Trophoblast cell (in vitro differentiated cells and primary cell): ENCODE results near the gene SUN2.

ENCODE experiments used
- DNase-seq, 2 donors: peaks; one replicate each; pipeline ENCODE4 v3.0.0-alpha.2; 2016
- H2AFZ ChIP-seq: 2 replicates; pipeline ENCODE4 v1.6.1; 2013; ENCODE audit warnings: low read length, moderate library complexity, mild to moderate bottlenecking; ENCODE audit not compliant: insufficient read depth, poor library complexity
- H2AK5ac ChIP-seq: 2 replicates; pipeline ENCODE4 v1.6.1; 2013; ENCODE audit warnings: mild to moderate bottlenecking, low read length
- H2BK120ac ChIP-seq: 2 replicates; pipeline ENCODE4 v1.6.1; 2013; ENCODE audit warnings: low read length, mild to moderate bottlenecking, moderate library complexity; ENCODE audit not compliant: insufficient read depth, poor library complexity
- H2BK12ac ChIP-seq: 2 replicates; pipeline ENCODE4 v1.6.1; 2013; ENCODE audit warnings: mild to moderate bottlenecking, low read length, moderate library complexity
- H2BK5ac ChIP-seq: 2 replicates; pipeline ENCODE4 v1.6.1; 2013; ENCODE audit warnings: low read length, low read depth, moderate library complexity, mild to moderate bottlenecking; ENCODE audit not compliant: poor library complexity
- H3K14ac ChIP-seq: 2 replicates; pipeline ENCODE4 v1.6.1; 2013; ENCODE audit warnings: mild to moderate bottlenecking, low read length
- H3K18ac ChIP-seq: 2 replicates; pipeline ENCODE4 v1.6.1; 2013; ENCODE audit warnings: mild to moderate bottlenecking, low read length
- H3K23ac ChIP-seq: 2 replicates; pipeline ENCODE4 v1.6.1; 2013; ENCODE audit warnings: low read length
- H3K27ac ChIP-seq: 2 replicates; pipeline ENCODE4 v1.5.1; 2013; ENCODE audit warnings: low read depth, mild to moderate bottlenecking, inconsistent platforms, low read length, moderate library complexity
- H3K27me3 ChIP-seq: 2 replicates; pipeline ENCODE4 v1.6.1; 2013; ENCODE audit warnings: inconsistent platforms, mild to moderate bottlenecking, low read length, moderate library complexity; ENCODE audit not compliant: insufficient read depth
- H3K36me3 ChIP-seq, 2 experiments: 1 replicate in 1 of 2; 2 replicates in 1 of 2; pipeline ENCODE4 v1.6.1; 2013; ENCODE audit warnings: low read length in 2 of 2, mild to moderate bottlenecking in 2 of 2, moderate library complexity in 1 of 2; ENCODE audit not compliant: insufficient read depth in 2 of 2, control insufficient read depth in 1 of 2
- H3K4ac ChIP-seq: 2 replicates; pipeline ENCODE4 v1.6.1; 2013; ENCODE audit warnings: low read depth, mild to moderate bottlenecking, low read length, moderate library complexity
- H3K4me1 ChIP-seq, 2 experiments: 1 replicate in 1 of 2; 2 replicates in 1 of 2; pipeline ENCODE4 v1.6.1; 2013; ENCODE audit warnings: low read length in 2 of 2, mild to moderate bottlenecking in 2 of 2, moderate library complexity in 1 of 2; ENCODE audit not compliant: insufficient read depth in 2 of 2, control insufficient read depth in 1 of 2
- H3K4me2 ChIP-seq: 2 replicates; pipeline ENCODE4 v1.6.1; 2013; ENCODE audit warnings: inconsistent platforms, mild to moderate bottlenecking, low read length, moderate library complexity
- H3K4me3 ChIP-seq: 2 replicates; pipeline ENCODE4 v1.5.1; 2013; ENCODE audit warnings: mild to moderate bottlenecking, low read depth, low read length, inconsistent platforms
- H3K79me1 ChIP-seq: one replicate; pipeline ENCODE4 v1.6.1; 2013; ENCODE audit warnings: low read length
- H3K79me2 ChIP-seq: 2 replicates; pipeline ENCODE4 v1.6.1; 2013; ENCODE audit warnings: low read length, mild to moderate bottlenecking; ENCODE audit not compliant: control insufficient read depth, insufficient read depth, poor library complexity
- H3K9ac ChIP-seq: 2 replicates; pipeline ENCODE4 v1.6.1; 2013; ENCODE audit warnings: mild to moderate bottlenecking, low read length
- H3K9me3 ChIP-seq: 2 replicates; pipeline ENCODE4 v1.6.1; 2013; ENCODE audit warnings: low read depth, mild to moderate bottlenecking, control low read depth, inconsistent platforms, low read length; ENCODE audit not compliant: insufficient read depth
- H4K12ac ChIP-seq: 2 replicates; pipeline ENCODE4 v1.6.1; 2013; ENCODE audit warnings: low read depth, mild to moderate bottlenecking, low read length, moderate library complexity
- H4K8ac ChIP-seq: 2 replicates; pipeline ENCODE4 v1.6.1; 2013; ENCODE audit warnings: low read depth, mild to moderate bottlenecking, low read length, moderate library complexity
- H4K91ac ChIP-seq: one replicate; pipeline ENCODE4 v1.6.1; 2013; ENCODE audit warnings: low read depth, mild to moderate bottlenecking, low read length, moderate library complexity
- WGBS: extraction: QIAGEN DNeasy Blood & Tissue Kit; methylation state at CpG from one replicate; pipeline ENCODE4 v1.1.7; 2013; ENCODE audit warnings: missing lambda C conversion rate; ENCODE audit not compliant: insufficient read length, insufficient coverage; ENCODE audit errors: extremely low coverage; 5-methylcytosine and 5-hydroxymethylcytosine counted together

Gene SUN2

GRCh38 chr22:38799265-38800002, 43.6 kb upstream of the SUN2 start:
- H3K18ac ChIP-seq = no peak overlapping the region
- H3K4me2 ChIP-seq = no peak overlapping the region
- WGBS = no CpG with 5 or more reads among the region's 6 CpGs
- H3K9ac ChIP-seq = no peak overlapping the region
- no peak overlapping the region for H4K12ac ChIP-seq
- H2AK5ac ChIP-seq = no peak overlapping the region
- H3K4ac ChIP-seq = no peak overlapping the region
- no peak overlapping the region for H3K23ac ChIP-seq
- no peak overlapping the region for H2BK5ac ChIP-seq
- H3K9me3 ChIP-seq = no peaks in the 10 kb centered on the region
- no peak overlapping the region for H3K4me3 ChIP-seq
- peak in 1 of 2 donors; percentile 19 for DNase-seq
- no peak overlapping the region for H3K14ac ChIP-seq
- no peak overlapping the region for H2BK120ac ChIP-seq
- peaks cover 2% of the 10 kb centered on the region for H3K27me3 ChIP-seq
- no peak overlapping the region for H3K27ac ChIP-seq
- H4K91ac ChIP-seq = no peak overlapping the region
- no peaks in the 10 kb centered on the region for H3K79me2 ChIP-seq
- H2AFZ ChIP-seq = no peak overlapping the region
- H3K36me3 ChIP-seq = no peaks in the 10 kb centered on the region
- peaks cover 0 to 2% of the 10 kb centered on the region in 2 experiments for H3K4me1 ChIP-seq
- no peak overlapping the region for H2BK12ac ChIP-seq
- no peaks in the 10 kb centered on the region for H3K79me1 ChIP-seq
- no peak overlapping the region for H4K8ac ChIP-seq

- peaks cover 2% of the 10 kb centered on the region for H3K79me2 ChIP-seq
- no peak overlapping the region for H2BK5ac ChIP-seq
- H4K12ac ChIP-seq = no peak overlapping the region
- no peak overlapping the region for H2BK120ac ChIP-seq
- peaks cover 2% of the 10 kb centered on the region for H3K27me3 ChIP-seq
- no peak overlapping the region for H2AFZ ChIP-seq
- no peak overlapping the region for H3K14ac ChIP-seq
- no CpG with 5 or more reads among the region's 5 CpGs for WGBS
- no peaks in the 10 kb centered on the region for H3K9me3 ChIP-seq
- H3K4ac ChIP-seq = no peak overlapping the region
- DNase-seq = peak; percentile 4 to 19
- H4K8ac ChIP-seq = no peak overlapping the region
- H4K91ac ChIP-seq = no peak overlapping the region
- no peak overlapping the region for H2AK5ac ChIP-seq
- no peak overlapping the region for H2BK12ac ChIP-seq
- no peak overlapping the region for H3K4me2 ChIP-seq
- no peak overlapping the region for H3K18ac ChIP-seq
- H3K23ac ChIP-seq = no peak overlapping the region
- no peak overlapping the region for H3K4me3 ChIP-seq
- peaks cover 0 to 2% of the 10 kb centered on the region in 2 experiments for H3K4me1 ChIP-seq
- no peak overlapping the region for H3K27ac ChIP-seq
- H3K79me1 ChIP-seq = peaks cover 3% of the 10 kb centered on the region
- no peaks in the 10 kb centered on the region for H3K36me3 ChIP-seq
- no peak overlapping the region for H3K9ac ChIP-seq
These were observed 42.7 kb upstream of the SUN2 start for GRCh38 chr22:38798496-38798895.

GRCh38 chr22:38796262-38796957, 40.6 kb upstream of the SUN2 start:
- Histone ChIP-seq H3K18ac (no peak overlapping the region), H3K27me3 (peaks cover 2% of the 10 kb centered on the region), H3K27ac (no peak overlapping the region), H4K8ac (no peak overlapping the region), H3K4me3 (peak overlapping the region; percentile 16), H4K12ac (no peak overlapping the region), H3K23ac (no peak overlapping the region), H2BK12ac (no peak overlapping the region), H2AK5ac (no peak overlapping the region), H3K4ac (no peak overlapping the region), H3K9ac (no peak overlapping the region), H2BK120ac (no peak overlapping the region), H3K4me1 (peaks cover 0 to 4% of the 10 kb centered on the region in 2 experiments), H3K79me2 (peaks cover 2% of the 10 kb centered on the region), H3K14ac (no peak overlapping the region), H4K91ac (no peak overlapping the region), H3K9me3 (no peaks in the 10 kb centered on the region), H3K79me1 (peaks cover 4% of the 10 kb centered on the region), H2BK5ac (no peak overlapping the region), H2AFZ (no peak overlapping the region), H3K36me3 (no peaks in the 10 kb centered on the region), H3K4me2 (no peak overlapping the region)
- WGBS = 100% methylated on average over 2 of the region's 12 CpGs
- DNase-seq = peak; percentile 4 to 27

GRCh38 chr22:38795569-38795968, 39.8 kb upstream of the SUN2 start:
- Histone ChIP-seq H3K79me2 (peaks cover 2% of the 10 kb centered on the region), H3K4me2 (no peak overlapping the region), H2BK12ac (no peak overlapping the region), H3K79me1 (peaks cover 4% of the 10 kb centered on the region), H3K4me1 (peaks cover 0 to 4% of the 10 kb centered on the region in 2 experiments), H3K14ac (no peak overlapping the region), H4K91ac (no peak overlapping the region), H3K18ac (no peak overlapping the region), H3K9ac (no peak overlapping the region), H3K23ac (no peak overlapping the region), H2AFZ (no peak overlapping the region), H3K4me3 (no peak overlapping the region), H3K27ac (no peak overlapping the region), H3K9me3 (no peaks in the 10 kb centered on the region), H3K36me3 (no peaks in the 10 kb centered on the region), H3K27me3 (peaks cover 2% of the 10 kb centered on the region), H3K4ac (no peak overlapping the region), H2BK120ac (no peak overlapping the region), H2AK5ac (no peak overlapping the region), H2BK5ac (no peak overlapping the region), H4K12ac (no peak overlapping the region), H4K8ac (no peak overlapping the region)
- WGBS = no CpG with 5 or more reads among the region's 4 CpGs
- DNase-seq = no peak
